HG02885 (cell line): ENCODE data around the gene NAALADL2.

Experiments used
- ATAC-seq: cut with Tn5 transposase; IDR thresholded peaks from one replicate; pipeline ENCODE4 v1.9.1; 2021; ENCODE audit warnings: mild to moderate bottlenecking; ENCODE audit not compliant: unreplicated experiment, poor library complexity

The NAALADL2 gene

GRCh38 chr3:174859114-174859735, at the start of gene NAALADL2:
Gene NAALADL2 (plus strand): TSS chr3:174859334.
- ATAC-seq, result no peak

GRCh38 chr3:174810254-174810653, 48.9 kb upstream of the NAALADL2 start:
- no peak for ATAC-seq

- ATAC-seq, result no peak
These were observed 46.8 kb upstream of the NAALADL2 start for GRCh38 chr3:174812172-174812862.

- ATAC-seq, result no peak
These were observed 43.4 kb upstream of the NAALADL2 start for GRCh38 chr3:174815750-174816149.

GRCh38 chr3:174820885-174821284, 38.2 kb upstream of the NAALADL2 start:
- ATAC-seq, result no peak

- no peak for ATAC-seq
These were observed 37.7 kb upstream of the NAALADL2 start for GRCh38 chr3:174821477-174821876.

GRCh38 chr3:174822320-174822719, 36.8 kb upstream of the NAALADL2 start:
- no peak for ATAC-seq

- ATAC-seq, result no peak
These were observed 33.1 kb upstream of the NAALADL2 start for GRCh38 chr3:174826069-174826468.

- ATAC-seq, result no peak
These were observed 14.4 kb upstream of the NAALADL2 start for GRCh38 chr3:174844746-174845145.

GRCh38 chr3:174846055-174846454, 13.1 kb upstream of the NAALADL2 start:
- ATAC-seq, result no peak

GRCh38 chr3:174854987-174855386, 4.1 kb upstream of the NAALADL2 start:
- ATAC-seq, result no peak

GRCh38 chr3:174857301-174857700, 1.8 kb upstream of the NAALADL2 start:
- ATAC-seq, result no peak

- no peak for ATAC-seq
These were observed 781 bp upstream of the NAALADL2 start for GRCh38 chr3:174858353-174858752.

GRCh38 chr3:174859756-174860155, 622 bp downstream of the NAALADL2 start:
- no peak for ATAC-seq

- no peak for ATAC-seq
These were observed 3.0 kb downstream of the NAALADL2 start for GRCh38 chr3:174862101-174862500.

GRCh38 chr3:174862666-174863065, 3.5 kb downstream of the NAALADL2 start:
- ATAC-seq, result no peak

- ATAC-seq, result no peak
These were observed 4.4 kb downstream of the NAALADL2 start for GRCh38 chr3:174863488-174863887.

GRCh38 chr3:174869448-174869847, 10.3 kb downstream of the NAALADL2 start:
- no peak for ATAC-seq

GRCh38 chr3:174873832-174874657, 14.9 kb downstream of the NAALADL2 start:
- no peak for ATAC-seq

GRCh38 chr3:174882789-174883188, 23.7 kb downstream of the NAALADL2 start:
- no peak for ATAC-seq
